Neural progenitor cell (in vitro differentiated cells): ENCODE data around the gene NOB1. TPM values are rescaled to one million over a fixed set of nuclear protein-coding genes. Genes with fewer than 3 reads are reported as not detected.

Experiments used
- DNase-seq: peaks from one replicate; pipeline ENCODE4 v3.0.0-alpha.2; 2016; ENCODE audit warnings: low spot score
- H2AFZ ChIP-seq: fragments of 200-600 bp; sonication (generic); replicated peaks from 2 replicates; pipeline ENCODE4 v1.6.1; 2016; ENCODE audit warnings: antibody characterized with exemption
- H3F3A ChIP-seq: fragments of 200-600 bp; sonication (generic); 2 replicates; pipeline ENCODE4 v1.6.1; 2016; ENCODE audit warnings: antibody characterized with exemption, low read depth
- H3K27ac ChIP-seq: fragments of 200-600 bp; sonication (generic); 2 replicates; pipeline ENCODE4 v1.5.1; 2016; ENCODE audit warnings: mild to moderate bottlenecking
- H3K27me3 ChIP-seq: fragments of 200-600 bp; sonication (generic); 2 replicates; pipeline ENCODE4 v1.6.1; 2016; ENCODE audit warnings: mild to moderate bottlenecking, moderate library complexity
- H3K36me3 ChIP-seq: fragments of 200-600 bp; sonication (generic); 2 replicates; pipeline ENCODE4 v1.5.1; 2016
- H3K4me1 ChIP-seq: fragments of 200-600 bp; sonication (generic); 2 replicates; pipeline ENCODE4 v1.6.1; 2016; ENCODE audit warnings: mixed run types
- H3K4me2 ChIP-seq: fragments of 200-600 bp; sonication (generic); 2 replicates; pipeline ENCODE4 v1.6.1; 2016
- H3K4me3 ChIP-seq: fragments of 200-600 bp; sonication (generic); 2 replicates; pipeline ENCODE4 v1.5.1; 2016
- H3K79me2 ChIP-seq: fragments of 200-600 bp; sonication (generic); 2 replicates; pipeline ENCODE4 v1.6.1; 2016; ENCODE audit warnings: low read depth
- H3K9ac ChIP-seq: fragments of 200-600 bp; sonication (generic); 2 replicates; pipeline ENCODE4 v1.6.1; 2016
- H3K9me3 ChIP-seq: fragments of 200-600 bp; sonication (generic); 2 replicates; pipeline ENCODE4 v1.5.1; 2016; ENCODE audit warnings: low read depth
- H4K20me1 ChIP-seq: fragments of 200-600 bp; sonication (generic); 2 replicates; pipeline ENCODE4 v1.6.1; 2016; ENCODE audit warnings: low read depth
- H3K27ac Mint-ChIP-seq: 3 replicates; pipeline ENCODE4 v1.8.0; 2021; ENCODE audit warnings: mixed read lengths
- H3K27me3 Mint-ChIP-seq: 2 replicates; pipeline ENCODE4 v1.8.0; 2022; ENCODE audit warnings: low read depth, mild to moderate bottlenecking, inconsistent platforms, moderate library complexity, mixed read lengths; ENCODE audit not compliant: insufficient read depth
- H3K36me3 Mint-ChIP-seq: 3 replicates; pipeline ENCODE4 v1.8.0; 2021; ENCODE audit warnings: mixed read lengths
- H3K4me1 Mint-ChIP-seq: 3 replicates; pipeline ENCODE4 v1.8.0; 2021; ENCODE audit warnings: mixed read lengths
- H3K4me3 Mint-ChIP-seq: 3 replicates; pipeline ENCODE4 v1.8.0; 2021; ENCODE audit warnings: mild to moderate bottlenecking, moderate library complexity, mixed read lengths
- H3K9me3 Mint-ChIP-seq: 3 replicates; pipeline ENCODE4 v1.8.0; 2020; ENCODE audit warnings: mixed read lengths
- CTCF ChIP-seq: fragments of 200-600 bp; sonication (generic); IDR thresholded peaks from 2 replicates; pipeline ENCODE4 v1.5.1; 2017; ENCODE audit warnings: antibody characterized with exemption, mild to moderate bottlenecking
- EZH2 ChIP-seq: fragments of 200-600 bp; sonication (generic); IDR thresholded peaks from 2 replicates; pipeline ENCODE4 v1.6.1; 2017; ENCODE audit warnings: antibody characterized with exemption, mild to moderate bottlenecking, moderate library complexity
- EZH2phosphoT487 ChIP-seq: fragments of 200-600 bp; sonication (generic); IDR thresholded peaks from 2 replicates; pipeline ENCODE4 v1.6.1; 2017; ENCODE audit warnings: antibody characterized with exemption
- total RNA-seq: library from RNA; depleted of rRNA; stranded (reverse); fragments of >200 nt; gene quantifications from 2 replicates; pipeline ENCODE4 v1.2.3, GENCODE V29; 2015; ENCODE audit warnings: low replicate concordance

The NOB1 gene
- total RNA-seq, 1 donor from 2014 or later: 30.3 TPM

GRCh38 chr16:69767459-69768229 lies 12.9 kb upstream of the NOB1 start:
- Mint-ChIP-seq H3K36me3 (no peaks in the 10 kb centered on the region), H3K4me1 (peaks cover 17% of the 10 kb centered on the region), H3K9me3 (no peaks in the 10 kb centered on the region), H3K27ac (no peak overlapping the region), H3K27me3 (no peaks in the 10 kb centered on the region), H3K4me3 (no peak overlapping the region)
- H3K79me2 ChIP-seq: peaks cover 74% of the 10 kb centered on the region
- H3K4me2 ChIP-seq: no peak overlapping the region
- no peaks in the 10 kb centered on the region for H3K27me3 ChIP-seq
- H3K27ac ChIP-seq: no peak overlapping the region
- TF ChIP-seq EZH2phosphoT487: no peak
- TF ChIP-seq EZH2: no peak
- no peak for TF ChIP-seq CTCF
- peaks cover 4% of the 10 kb centered on the region for H4K20me1 ChIP-seq
- peaks cover 3% of the 10 kb centered on the region for H3F3A ChIP-seq
- no peak overlapping the region for H3K9ac ChIP-seq
- H3K9me3 ChIP-seq: no peaks in the 10 kb centered on the region
- peaks cover 5% of the 10 kb centered on the region for H3K4me1 ChIP-seq
- H3K36me3 ChIP-seq: no peaks in the 10 kb centered on the region
- no peak overlapping the region for H3K4me3 ChIP-seq
- no peak for DNase-seq
- no peak overlapping the region for H2AFZ ChIP-seq

- Mint-ChIP-seq H3K4me1 (peaks cover 9% of the 10 kb centered on the region), H3K27ac (no peak overlapping the region), H3K27me3 (no peaks in the 10 kb centered on the region), H3K9me3 (no peaks in the 10 kb centered on the region), H3K36me3 (no peaks in the 10 kb centered on the region), H3K4me3 (peak overlapping the region; percentile 97)
- Histone ChIP-seq H3K9ac (peak overlapping the region; percentile 60), H3K79me2 (peaks cover 49% of the 10 kb centered on the region), H4K20me1 (no peaks in the 10 kb centered on the region), H2AFZ (no peak overlapping the region), H3F3A (peaks cover 16% of the 10 kb centered on the region), H3K4me3 (peak overlapping the region; percentile 93), H3K27me3 (no peaks in the 10 kb centered on the region), H3K9me3 (no peaks in the 10 kb centered on the region), H3K4me2 (peak overlapping the region; percentile 85), H3K4me1 (peaks cover 8% of the 10 kb centered on the region), H3K36me3 (no peaks in the 10 kb centered on the region), H3K27ac (no peak overlapping the region)
- TF ChIP-seq EZH2phosphoT487 (no peak), CTCF (no peak), EZH2 (no peak)
- DNase-seq: no peak
Observed at GRCh38 chr16:69763599-69763942, 8.8 kb upstream of the NOB1 start.

- H3K4me3 ChIP-seq: peak overlapping the region; percentile 93
- H3K4me1 ChIP-seq: peaks cover 8% of the 10 kb centered on the region
- Mint-ChIP-seq H3K36me3 (no peaks in the 10 kb centered on the region), H3K27me3 (peaks cover 5% of the 10 kb centered on the region), H3K4me1 (peaks cover 9% of the 10 kb centered on the region), H3K27ac (peak overlapping the region; percentile 37), H3K9me3 (no peaks in the 10 kb centered on the region), H3K4me3 (peak overlapping the region; percentile 97)
- H3K79me2 ChIP-seq: peaks cover 46% of the 10 kb centered on the region
- H3K27ac ChIP-seq: no peak overlapping the region
- H3K36me3 ChIP-seq: no peaks in the 10 kb centered on the region
- no peaks in the 10 kb centered on the region for H4K20me1 ChIP-seq
- no peaks in the 10 kb centered on the region for H3K9me3 ChIP-seq
- peak overlapping the region; percentile 60 for H3K9ac ChIP-seq
- H3F3A ChIP-seq: peaks cover 16% of the 10 kb centered on the region
- TF ChIP-seq CTCF: no peak
- TF ChIP-seq EZH2phosphoT487: no peak
- no peak for TF ChIP-seq EZH2
- peak overlapping the region; percentile 87 for H2AFZ ChIP-seq
- H3K4me2 ChIP-seq: peak overlapping the region; percentile 85
- no peaks in the 10 kb centered on the region for H3K27me3 ChIP-seq
- DNase-seq: peak; percentile 15
Observed at GRCh38 chr16:69762814-69763598, 8.3 kb upstream of the NOB1 start.
